IPS DF 19.7 (cell line): ENCODE results near the gene LENEP.

Experiments used
- DNase-seq: peaks from one replicate; pipeline ENCODE4 v3.0.0-alpha.2; 2013; ENCODE audit warnings: low read depth, low spot score

The LENEP gene, protein sequence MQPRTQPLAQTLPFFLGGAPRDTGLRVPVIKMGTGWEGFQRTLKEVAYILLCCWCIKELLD

GRCh38 chr1:154993572-154994268 is at the start of gene LENEP:
TSS of gene LENEP (plus strand) at chr1:154993586. CDS start at chr1:154993608, 22 bp downstream.
- DNase-seq, result no peak

GRCh38 chr1:154943649-154944400 is 49.6 kb upstream of the LENEP start:
- DNase-seq, result no peak

- DNase-seq, result no peak
Observed at GRCh38 chr1:154944401-154945159, 48.8 kb upstream of the LENEP start.

DNA sequence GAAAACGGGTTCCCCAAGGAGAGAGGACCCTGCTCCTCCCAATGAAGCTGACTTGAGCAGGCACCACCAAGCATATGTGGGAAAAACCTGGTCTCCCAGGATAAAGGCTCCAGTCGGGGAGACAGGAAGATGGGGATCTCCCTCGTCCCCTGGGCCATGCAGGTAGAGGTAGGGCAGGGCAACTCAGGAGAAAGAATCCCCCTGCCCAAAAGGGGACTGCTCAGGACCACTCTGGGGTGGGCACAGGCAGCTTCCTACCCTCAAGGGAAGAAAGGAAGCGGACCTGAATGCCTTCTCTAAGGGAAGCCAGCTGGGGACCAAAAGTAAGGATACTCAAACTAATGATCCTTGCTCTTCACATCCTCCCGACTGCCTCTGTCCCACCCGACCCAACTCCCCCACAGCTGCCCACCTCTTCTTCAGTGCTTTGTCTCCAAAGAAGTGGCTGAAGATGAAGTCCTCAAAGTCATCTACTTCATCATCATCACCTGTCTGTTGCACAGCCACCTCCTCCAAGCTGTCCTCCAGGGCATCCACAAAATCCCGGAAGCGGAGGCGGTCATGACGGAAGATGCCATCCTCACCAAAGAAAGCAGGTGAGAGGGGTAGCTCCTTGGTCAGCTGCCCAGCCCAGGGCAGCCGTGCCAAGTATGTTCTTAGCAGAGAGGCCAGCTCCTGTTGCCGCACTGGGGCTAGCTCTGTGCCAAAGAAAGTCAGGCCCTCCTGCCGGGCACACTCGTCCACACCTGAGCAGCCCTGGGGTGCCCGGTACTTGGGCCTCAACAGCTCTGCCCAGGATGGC is 48.0 kb upstream of the LENEP start:
- no peak for DNase-seq

GRCh38 chr1:154945962-154946850 is 47.2 kb upstream of the LENEP start:
- DNase-seq, result no peak

DNA sequence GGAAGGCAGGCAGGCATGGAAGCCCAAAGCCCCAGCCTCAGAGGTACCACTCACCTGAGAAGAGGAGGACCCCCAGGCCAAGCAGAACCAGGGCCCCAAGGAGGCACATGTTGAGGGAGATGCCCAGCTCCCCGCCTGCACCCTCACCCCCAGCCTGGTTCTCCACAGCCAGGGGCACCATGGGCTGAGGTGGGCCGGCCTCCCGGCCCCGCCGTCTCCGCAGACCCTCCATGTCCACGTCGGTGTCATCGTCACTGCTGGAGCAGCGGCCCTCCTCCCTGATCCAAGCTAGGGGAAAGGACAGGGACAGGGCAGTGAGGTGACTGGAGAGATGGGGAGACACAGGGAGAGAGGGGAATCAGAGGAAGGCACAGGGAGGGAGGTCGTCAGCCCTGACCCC is 45.3 kb upstream of the LENEP start:
- DNase-seq, result no peak

- DNase-seq, result no peak
Observed at GRCh38 chr1:154951901-154952657, 41.3 kb upstream of the LENEP start.

- no peak for DNase-seq
Observed at GRCh38 chr1:154952664-154953063, 40.7 kb upstream of the LENEP start.

DNA sequence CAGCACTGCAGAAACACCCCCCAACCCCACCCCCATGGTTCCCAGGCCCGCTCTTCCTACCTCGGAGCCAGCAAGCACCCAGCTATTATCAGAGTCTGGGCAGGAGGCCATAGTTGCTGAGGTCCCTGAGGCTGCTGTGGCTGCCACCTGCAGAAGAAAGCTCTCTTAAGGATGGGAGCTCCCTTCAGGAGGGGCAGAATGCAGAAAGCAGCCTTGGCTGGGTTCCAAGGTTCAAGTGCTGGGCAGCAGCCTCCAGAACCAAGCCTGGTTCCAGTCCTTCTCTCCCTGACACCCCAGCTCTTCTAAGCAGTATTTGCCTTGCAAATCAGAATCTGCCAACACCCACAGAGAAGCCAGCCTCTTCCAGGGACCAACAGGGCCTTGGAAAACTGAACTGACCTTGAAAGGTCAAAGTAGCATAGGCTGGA is 39.8 kb upstream of the LENEP start:
- no peak for DNase-seq

DNA sequence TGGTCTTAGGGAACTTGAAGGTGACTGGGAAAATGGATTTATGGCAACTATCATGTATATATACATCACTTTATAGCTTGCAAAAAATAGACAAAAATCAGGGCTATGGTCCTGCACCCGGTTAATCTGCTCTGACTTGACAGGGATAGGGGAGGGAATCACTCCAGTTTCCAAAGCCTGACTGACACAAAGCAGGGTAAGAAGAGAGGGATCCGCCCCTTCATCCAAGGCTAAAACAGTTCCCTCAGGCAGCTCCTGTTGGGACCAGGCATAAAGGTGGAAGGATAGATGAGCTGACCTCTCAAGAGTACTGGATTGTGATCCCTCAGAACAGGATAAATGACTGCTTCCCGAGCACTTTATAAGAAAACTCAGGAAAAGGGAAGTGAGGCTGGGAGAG is 38.8 kb upstream of the LENEP start:
- DNase-seq, result no peak

DNA sequence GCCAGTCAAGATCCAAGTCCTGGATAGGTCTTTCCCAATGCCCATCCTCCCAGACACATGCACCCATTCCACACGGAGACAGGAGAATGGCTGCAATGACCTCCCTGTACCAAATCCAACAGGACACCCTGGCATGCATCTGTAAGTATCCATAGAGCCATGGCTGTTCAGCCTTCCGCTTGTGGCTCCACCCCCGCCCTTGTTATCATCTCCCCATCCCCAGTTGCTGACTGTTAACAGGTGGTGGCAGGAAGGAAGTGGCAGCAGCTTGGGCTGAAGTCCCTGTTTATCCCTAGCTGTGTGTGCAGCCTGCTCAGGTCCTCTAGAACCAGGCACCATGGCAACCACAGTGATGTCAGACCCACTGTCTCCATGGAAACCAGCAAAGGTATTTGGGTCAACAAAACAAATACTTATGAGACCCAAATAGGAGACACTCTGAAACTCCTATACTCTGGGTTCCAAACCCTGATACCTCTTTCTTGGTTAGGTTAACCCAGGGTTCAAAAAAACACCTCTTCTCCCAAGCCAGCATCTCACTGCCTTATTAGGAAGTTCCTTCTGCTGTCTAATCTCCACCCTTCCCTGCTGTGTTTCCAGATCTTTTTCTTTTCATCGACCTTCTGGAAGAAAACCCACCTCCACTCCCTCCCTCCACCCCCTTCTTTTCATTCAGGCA is 38.2 kb upstream of the LENEP start:
- no peak for DNase-seq

- DNase-seq, result no peak
Observed at GRCh38 chr1:154955718-154956543, 37.5 kb upstream of the LENEP start, which contains the start of gene PBXIP1. TSS of gene PBXIP1 (minus strand) at chr1:154956099. CDS start at chr1:154953721, 2,378 bp downstream.

GRCh38 chr1:154956544-154956941 is 36.8 kb upstream of the LENEP start:
- no peak for DNase-seq

GRCh38 chr1:154957091-154957657 is 36.2 kb upstream of the LENEP start:
- no peak for DNase-seq

DNA sequence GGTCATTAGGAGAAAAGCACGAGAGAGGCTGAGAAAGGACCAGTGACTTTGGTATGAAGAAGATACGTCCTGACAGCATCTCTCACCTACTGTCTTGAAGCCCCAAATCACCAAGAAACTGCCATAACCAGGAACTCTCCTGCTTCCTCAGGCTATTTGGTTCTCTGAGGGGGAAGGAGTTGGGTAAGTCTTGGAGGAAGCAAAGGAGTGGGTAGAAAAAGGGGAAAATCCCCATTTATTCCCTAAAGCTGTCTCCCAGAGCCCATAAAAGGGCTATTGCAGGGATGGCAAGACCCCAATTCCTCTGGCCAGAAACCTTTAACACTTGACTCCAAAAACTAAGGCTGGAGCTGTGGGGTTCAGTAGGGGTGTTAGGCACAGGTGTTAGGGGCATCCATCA is 35.4 kb upstream of the LENEP start:
- no peak for DNase-seq

DNA sequence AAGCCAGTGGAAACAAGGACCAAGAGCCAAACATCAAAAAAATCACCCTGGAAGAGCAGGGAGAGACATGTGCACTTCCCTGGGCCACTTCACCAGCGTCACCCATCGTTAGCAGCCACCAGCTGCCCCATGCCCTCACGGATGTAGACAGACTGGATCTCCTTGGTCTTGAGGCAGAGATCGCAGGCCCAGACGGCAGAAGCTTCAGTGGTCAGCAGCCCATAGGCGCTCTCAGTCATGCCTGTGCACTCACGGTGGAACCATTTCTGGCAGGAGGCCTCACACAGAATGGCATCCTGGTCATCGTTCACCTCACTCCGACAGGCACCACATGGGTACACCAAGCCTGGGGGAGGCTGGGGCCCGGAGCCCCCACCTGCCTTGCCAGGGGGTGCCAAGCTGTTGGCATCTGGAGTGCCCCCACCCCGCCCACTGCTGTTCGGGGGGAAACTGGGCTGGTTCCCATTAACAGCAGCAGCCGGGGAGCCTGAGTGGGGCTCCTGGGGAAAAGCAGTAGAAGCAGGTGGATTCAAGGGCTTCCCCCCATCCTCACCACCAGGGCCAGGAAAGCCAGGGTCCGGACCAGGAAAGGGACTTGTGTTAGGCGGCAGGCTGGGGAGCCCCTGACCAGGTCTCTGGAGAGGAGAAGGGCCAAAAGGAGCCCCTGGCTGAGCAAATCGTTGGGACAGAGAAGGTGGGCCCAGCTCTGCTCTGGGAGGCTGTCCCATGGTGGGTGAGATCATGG is 34.5 kb upstream of the LENEP start:
- no peak for DNase-seq

DNA sequence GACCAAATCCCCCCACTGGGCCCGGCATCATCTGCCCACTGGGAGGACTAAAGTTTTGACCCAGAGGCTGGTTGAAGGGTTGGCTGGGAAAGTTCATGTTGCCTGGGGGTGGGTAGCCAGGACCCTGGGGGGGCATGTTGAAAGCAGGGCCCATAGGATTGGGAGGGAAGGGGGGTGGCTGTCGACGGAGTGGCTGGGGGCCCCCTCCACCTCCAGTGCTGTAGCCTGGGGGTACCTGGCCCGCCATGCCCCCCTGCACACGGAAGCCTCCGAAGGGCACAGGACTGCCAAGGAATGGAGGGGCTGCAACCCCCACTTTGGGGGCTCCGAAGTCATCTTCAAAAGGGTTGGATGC is 34.0 kb upstream of the LENEP start:
- no peak for DNase-seq
